Transverse colon (tissue), 4 donors: ENCODE data around the gene PSMC1. TPM values are rescaled to one million over a fixed set of nuclear protein-coding genes. Genes with fewer than 3 reads are reported as not detected.
"Not testable (repeated sequence)": the region's sequence is repeated elsewhere in the genome, so short reads cannot be mapped to it uniquely, and the experiment has no call there.

ENCODE experiments used
- DNase-seq: peaks from one replicate; pipeline ENCODE4 v3.0.0-alpha.2; 2019
- H3K27ac ChIP-seq, 4 donors: fragments of 200-600 bp; sonication (generic); 2 replicates each; pipeline ENCODE4 v1.5.1; 2016 to 2018; ENCODE audit warnings: inconsistent platforms in 4 of 4
- H3K27me3 ChIP-seq: fragments of 200-600 bp; sonication (generic); 2 replicates; pipeline ENCODE4 v1.5.1; 2017; ENCODE audit warnings: inconsistent platforms
- H3K36me3 ChIP-seq, 4 donors: fragments of 200-600 bp; sonication (generic); 2 replicates each; pipeline ENCODE4 v1.5.1; 2017 to 2019; ENCODE audit warnings: inconsistent platforms in 4 of 4
- H3K4me1 ChIP-seq, 4 donors: fragments of 200-600 bp; sonication (generic); 2 replicates each; pipeline ENCODE4 v1.5.1; 2017 to 2020; ENCODE audit warnings: inconsistent platforms in 4 of 4
- H3K4me3 ChIP-seq, 4 donors: fragments of 200-600 bp; sonication (generic); 1 replicate in 1 of 4; 2 replicates in 3 of 4; pipeline versions ENCODE4 v1.5.1 to v1.6.1; 2017 to 2019; ENCODE audit warnings: inconsistent platforms in 4 of 4
- H3K9me3 ChIP-seq, 2 donors: fragments of 200-600 bp; sonication (generic); 2 replicates each; pipeline ENCODE4 v1.5.1; 2017 to 2019; ENCODE audit warnings: inconsistent platforms in 2 of 2
- CTCF ChIP-seq, 5 experiments: fragments of 200-600 bp in 3 of 5; fragments of 450-650 bp in 2 of 5; sonication (generic) in 3 of 5; IDR thresholded peaks; 1 replicate in 2 of 5; 2 replicates in 3 of 5; pipeline ENCODE4 v1.5.1; 2016 to 2017; ENCODE audit warnings: antibody characterized with exemption in 5 of 5, inconsistent platforms in 3 of 5, mild to moderate bottlenecking in 2 of 5, moderate library complexity in 1 of 5
- EP300 ChIP-seq: sonication (generic); formaldehyde crosslinking; IDR thresholded peaks from one replicate; pipeline ENCODE4 v1.6.1; 2017; ENCODE audit warnings: antibody characterized with exemption, low read depth
- POLR2A ChIP-seq: fragments of 450-650 bp; IDR thresholded peaks from one replicate; pipeline ENCODE4 v1.6.1; 2016; ENCODE audit warnings: antibody characterized with exemption, mild to moderate bottlenecking, moderate library complexity
- POLR2AphosphoS5 ChIP-seq, 3 donors: sonication (generic); formaldehyde crosslinking; IDR thresholded peaks; one replicate each; pipeline ENCODE4 v1.6.1; 2016; ENCODE audit warnings: antibody characterized with exemption in 3 of 3
- WGBS, 2 donors: methylation state at CpG; one replicate each; pipeline ENCODE4 v1.1.5; 2018; ENCODE audit warnings: low coverage in 1 of 2; 5-methylcytosine and 5-hydroxymethylcytosine counted together
- in situ Hi-C, 4 donors: fragments of 200-750 bp; cut with MboI; loops; one replicate each; pipeline versions ENCODE4 v1.15.0 to v1.15.1; 2017; ENCODE audit warnings: low sequenced_read_pairs in 3 of 4, low pct_ligation_motif_present in 1 of 4, low pct_unique_long_range_greater_than_20kb in 1 of 4
- intact Hi-C: fragments of 100-400 bp; cut with DNase I; formaldehyde crosslinking; loops from one replicate; pipeline ENCODE4 v1.15.1; 2023; ENCODE audit warnings: low total_unique reads
- total RNA-seq, 4 donors: library from RNA; depleted of rRNA; stranded (reverse); fragments of >200 nt; gene quantifications; one replicate each; pipeline ENCODE4 v1.1.0, GENCODE V29; 2016

PSMC1 gene
- total RNA-seq, 4 donors from 2014 or later: 23.9 to 79.9 (median 56.2) TPM

GRCh38 chr14:90235179-90235976, 21.0 kb upstream of the PSMC1 start:
- intact Hi-C loops (loop anchor here (5.0 kb wide), 1 partner anchor 258 kb away; no protein-coding TSS in a partner anchor), in situ Hi-C loops (loop anchor here (25.0 kb wide), 3 partner anchors 248 to 1198 kb away; partner anchors contain the start of genes EFCAB11 (in 1 of the 4) and TDP1 (in 1 of the 4))
- 14 to 25% methylated on average over 8 to 25 of the region's 25 CpGs for WGBS, 2 donors
- Histone ChIP-seq H3K4me1 (peaks cover 0 to 3% (median 0%) of the 10 kb centered on the region in 4 donors), H3K9me3 (peaks cover 25 to 31% of the 10 kb centered on the region in 2 donors), H3K27ac (no peak overlapping the region), H3K4me3 (no peak overlapping the region), H3K36me3 (no peaks in the 10 kb centered on the region), H3K27me3 (peaks cover 10% of the 10 kb centered on the region)
- DNase-seq: peak; percentile 70
- TF ChIP-seq POLR2A: no peak
- no peak for TF ChIP-seq POLR2AphosphoS5 (IDR thresholded peaks at IDR 0.05)
- TF ChIP-seq CTCF (IDR thresholded peaks at IDR 0.05): peak; percentile 87 to 96 (median 89)
- no peak for TF ChIP-seq EP300

GRCh38 chr14:90239139-90239538, 17.2 kb upstream of the PSMC1 start:
- intact Hi-C loops (loop anchor here (5.0 kb wide), 1 partner anchor 262 kb away; no protein-coding TSS in a partner anchor), in situ Hi-C loops (loop anchor here (25.0 kb wide), 3 partner anchors 252 to 1202 kb away; partner anchors contain the start of genes EFCAB11 (in 1 of the 4) and TDP1 (in 1 of the 4))
- H3K27me3 ChIP-seq: peaks cover 10% of the 10 kb centered on the region
- no peak for TF ChIP-seq POLR2A
- TF ChIP-seq POLR2AphosphoS5 (IDR thresholded peaks at IDR 0.05): no peak
- TF ChIP-seq EP300: no peak
- TF ChIP-seq CTCF (IDR thresholded peaks at IDR 0.05): no peak
- H3K4me3 ChIP-seq: no peak overlapping the region
- 50 to 84% methylated on average over 1 to 3 of the region's 3 CpGs for WGBS, 2 donors
- H3K4me1 ChIP-seq: peaks cover 0 to 3% (median 0%) of the 10 kb centered on the region in 4 donors
- H3K36me3 ChIP-seq: no peaks in the 10 kb centered on the region
- DNase-seq: no peak
- peaks cover 25 to 42% of the 10 kb centered on the region in 2 donors for H3K9me3 ChIP-seq
- no peak overlapping the region for H3K27ac ChIP-seq

- no peaks in the 10 kb centered on the region for H3K27me3 ChIP-seq
- no peak overlapping the region for H3K4me3 ChIP-seq
- TF ChIP-seq CTCF (IDR thresholded peaks at IDR 0.05) (no peak), EP300 (no peak), POLR2AphosphoS5 (IDR thresholded peaks at IDR 0.05) (no peak), POLR2A (no peak)
- no peaks in the 10 kb centered on the region for H3K4me1 ChIP-seq
- H3K9me3 ChIP-seq: peaks cover 25 to 39% of the 10 kb centered on the region in 2 donors
- no peak overlapping the region for H3K27ac ChIP-seq
- intact Hi-C loops: no loop called here
- H3K36me3 ChIP-seq: no peaks in the 10 kb centered on the region
- in situ Hi-C loops: loop anchor here (25.0 kb wide), 3 partner anchors 255 to 1205 kb away; partner anchors contain the start of genes EFCAB11 (in 1 of the 4) and TDP1 (in 1 of the 4)
- DNase-seq: no peak
Observed at GRCh38 chr14:90242444-90242843, 13.9 kb upstream of the PSMC1 start.

- H3K36me3 ChIP-seq: no peaks in the 10 kb centered on the region
- H3K4me3 ChIP-seq: no peak overlapping the region
- no peak overlapping the region for H3K27ac ChIP-seq
- TF ChIP-seq CTCF (IDR thresholded peaks at IDR 0.05): no peak
- TF ChIP-seq POLR2A: no peak
- no peak for TF ChIP-seq EP300
- TF ChIP-seq POLR2AphosphoS5 (IDR thresholded peaks at IDR 0.05): no peak
- intact Hi-C loops: no loop called here
- WGBS, 2 donors: 70 to 83% methylated on average over 2 to 4 of the region's 4 CpGs
- H3K27me3 ChIP-seq: peaks cover 4% of the 10 kb centered on the region
- DNase-seq: no peak
- in situ Hi-C loops: loop anchor here (25.0 kb wide), 3 partner anchors 260 to 1210 kb away; partner anchors contain the start of genes EFCAB11 (in 1 of the 4) and TDP1 (in 1 of the 4)
- H3K9me3 ChIP-seq: no peaks in the 10 kb centered on the region
- no peaks in the 10 kb centered on the region for H3K4me1 ChIP-seq
Observed at GRCh38 chr14:90246936-90247335, 9.4 kb upstream of the PSMC1 start.

- H3K4me1 ChIP-seq, H3K4me3 ChIP-seq, H3K27ac ChIP-seq, DNase-seq, H3K36me3 ChIP-seq, H3K9me3 ChIP-seq, intact Hi-C loops, H3K27me3 ChIP-seq: not testable (repeated sequence)
- WGBS, 2 donors: 79 to 100% methylated on average over 2 to 10 of the region's 10 CpGs
- in situ Hi-C loops: loop anchor here (25.0 kb wide), 3 partner anchors 260 to 1210 kb away; partner anchors contain the start of genes EFCAB11 (in 1 of the 4) and TDP1 (in 1 of the 4)
Observed at GRCh38 chr14:90247441-90247840, 8.9 kb upstream of the PSMC1 start.
